HepG2 (cell line): ENCODE results near the gene MRRF. TPM values are rescaled to one million over a fixed set of nuclear protein-coding genes. Genes with fewer than 3 reads are reported as not detected.
A peak's percentile ranks its signal among the peaks of the same experiment; 100 is the strongest.

ENCODE experiments used
- ATAC-seq: fragments of 200-7000 bp; cut with Tn5 transposase; 3 replicates; pipeline ENCODE4 v1.9.1; 2020; ENCODE audit warnings: mild to moderate bottlenecking, moderate library complexity
- BruUV-seq: library from RNA; stranded (reverse); fragments of 400-500 nt; replicated peaks from 2 replicates; lab custom pipeline; 2021; lab: Mats Ljungman, UMichigan
- CTCF ChIA-PET: fragments of 300-600 bp; formaldehyde crosslinking; extraction: SDS; loops from one replicate; lab custom pipeline; 2021; ENCODE audit warnings: low total read pairs, inconsistent platforms, low intra/inter-chr PET ratio; lab: Yijun Ruan, JAX
- POLR2A ChIA-PET: fragments of 350-600 bp; sonication (Branson Sonifier 250); formaldehyde crosslinking; loops from one replicate; lab custom pipeline; 2020; ENCODE audit warnings: antibody characterized with exemption, inconsistent platforms; lab: Yijun Ruan, JAX
- DNase-seq: peaks from one replicate; pipeline ENCODE4 v3.0.0-alpha.2; 2015; ENCODE audit warnings: low spot score
- FAIRE-seq: peaks from 3 replicates; lab custom pipeline; 2011; peaks lifted over from hg19 to GRCh38; lab: Jason Lieb, UNC
- H2AFZ ChIP-seq: one replicate; pipeline ENCODE4 v1.6.1; 2011; ENCODE audit warnings: low read length, inconsistent platforms
- H3K27ac ChIP-seq: fragments of 300-600 bp; 3 replicates; pipeline ENCODE4 v1.8.0; 2011; ENCODE audit warnings: mixed run types, mild to moderate bottlenecking, mixed read lengths, low read length, inconsistent platforms; ENCODE audit not compliant: insufficient read depth; ENCODE audit errors: extremely low read length
- H3K27me3 ChIP-seq, 2 experiments: fragments of 200-600 bp in 1 of 2; 2 replicates in 1 of 2; 3 replicates in 1 of 2; pipeline versions ENCODE4 v1.6.0 to v1.8.0; 2011; ENCODE audit warnings: low read length in 2 of 2, mild to moderate bottlenecking in 2 of 2, moderate library complexity in 2 of 2, inconsistent platforms in 1 of 2; ENCODE audit not compliant: insufficient read depth in 2 of 2, control insufficient read depth in 1 of 2
- H3K36me3 ChIP-seq, 2 experiments: fragments of 200-600 bp in 1 of 2; replicated peaks in 1 of 2; 2 replicates in 1 of 2; 3 replicates in 1 of 2; pipeline versions ENCODE4 v1.5.1 to v1.8.0; 2011; ENCODE audit warnings: low read length in 2 of 2, inconsistent platforms in 1 of 2; ENCODE audit not compliant: insufficient read depth in 2 of 2, control insufficient read depth in 1 of 2
- H3K4me1 ChIP-seq: 2 replicates; pipeline ENCODE4 v1.5.1; 2012; ENCODE audit warnings: low read length, inconsistent platforms; ENCODE audit not compliant: insufficient read depth
- H3K4me2 ChIP-seq: 2 replicates; pipeline ENCODE4 v1.6.0; 2011; ENCODE audit warnings: low read depth, low read length, inconsistent platforms
- H3K4me3 ChIP-seq, 3 experiments: fragments of 200-600 bp in 1 of 3; sonication (generic), shearing (Covaris generic) in 1 of 3; replicated peaks in 1 of 3; 2 replicates each; pipeline ENCODE4 v1.5.1; 2011 to 2016; ENCODE audit warnings: low read length in 3 of 3, inconsistent platforms in 2 of 3, low read depth in 2 of 3, mild to moderate bottlenecking in 2 of 3, control low read depth in 1 of 3, mixed read lengths in 1 of 3; ENCODE audit not compliant: insufficient read depth in 1 of 3
- H3K79me2 ChIP-seq: one replicate; pipeline ENCODE4 v1.6.1; 2011; ENCODE audit warnings: low read length, inconsistent platforms; ENCODE audit not compliant: insufficient read depth
- H3K9ac ChIP-seq: 2 replicates; pipeline ENCODE4 v1.6.0; 2011; ENCODE audit warnings: mild to moderate bottlenecking, low read depth, low read length, inconsistent platforms; ENCODE audit not compliant: insufficient read depth
- H3K9me3 ChIP-seq: 2 replicates; pipeline ENCODE4 v1.5.1; 2012; ENCODE audit warnings: mild to moderate bottlenecking, low read length
- H4K20me1 ChIP-seq: 2 replicates; pipeline ENCODE4 v1.6.0; 2011; ENCODE audit warnings: inconsistent platforms, mild to moderate bottlenecking, low read length, moderate library complexity; ENCODE audit not compliant: insufficient read depth
- ARHGAP35 ChIP-seq: sonication (generic); formaldehyde crosslinking; IDR thresholded peaks from 2 replicates; pipeline ENCODE4 v1.9.0; 2022; ENCODE audit warnings: mild to moderate bottlenecking, inconsistent platforms, moderate library complexity, missing genetic modification reagents, borderline replicate concordance
- POLR2AphosphoS2 ChIP-seq: IDR thresholded peaks from 2 replicates; pipeline ENCODE4 v1.6.1; 2011; ENCODE audit warnings: low read depth, low read length, improper control_type of control experiment
- WGBS: methylation state at CpG from one replicate; pipeline ENCODE4 v1.1.6; 2017; ENCODE audit warnings: low lambda C conversion rate; 5-methylcytosine and 5-hydroxymethylcytosine counted together
- in situ Hi-C: cut with HindIII; loops from 2 replicates; pipeline ENCODE4 v1.10.0; 2017; ENCODE audit warnings: low pct_unique_long_range_greater_than_20kb; ENCODE audit not compliant: extremely low pct_ligation_motif_present
- intact Hi-C: fragments of 100-400 bp; cut with micrococcal nuclease; formaldehyde crosslinking; loops from one replicate; pipeline ENCODE4 v1.10.0; 2022; ENCODE audit not compliant: unreplicated experiment
- polyA plus RNA-seq, 8 experiments: library from polyadenylated mRNA; depleted of rRNA in 3 of 8; stranded (reverse) in 7 of 8; unstranded in 1 of 8; fragments of >200 nt; fragmentation: Illumina TruSeq in 4 of 8; extraction: Trizol in 4 of 8; gene quantifications; 2 replicates each; pipeline versions ENCODE4 v1.2.1 to v1.2.3, GENCODE V29; 2011 to 2016; ENCODE audit warnings: low read depth in 4 of 8, missing spikeins in 1 of 8, mixed read lengths in 1 of 8; ENCODE audit not compliant: insufficient read depth in 1 of 8
- total RNA-seq, 5 experiments: library from RNA; depleted of rRNA; stranded (reverse); fragments of >200 nt; fragmentation: Illumina TruSeq; extraction: Trizol; gene quantifications; 2 replicates each; pipeline ENCODE4 v1.2.3, GENCODE V29; 2016; ENCODE audit warnings: low read depth in 1 of 5
- TF ChIP-seq, protein P1 (sequence below): sonication (generic); formaldehyde crosslinking; IDR thresholded peaks from 2 replicates; pipeline ENCODE4 v1.4.0; 2020; ENCODE audit warnings: missing genetic modification reagents, borderline replicate concordance

MRRF gene
- total and polyA plus RNA-seq, 2 of the 13 experiments (the other 11 are each of a cell fraction or from before 2014, with no cell fraction given) = 37.3 to 44.3 TPM

DNA sequence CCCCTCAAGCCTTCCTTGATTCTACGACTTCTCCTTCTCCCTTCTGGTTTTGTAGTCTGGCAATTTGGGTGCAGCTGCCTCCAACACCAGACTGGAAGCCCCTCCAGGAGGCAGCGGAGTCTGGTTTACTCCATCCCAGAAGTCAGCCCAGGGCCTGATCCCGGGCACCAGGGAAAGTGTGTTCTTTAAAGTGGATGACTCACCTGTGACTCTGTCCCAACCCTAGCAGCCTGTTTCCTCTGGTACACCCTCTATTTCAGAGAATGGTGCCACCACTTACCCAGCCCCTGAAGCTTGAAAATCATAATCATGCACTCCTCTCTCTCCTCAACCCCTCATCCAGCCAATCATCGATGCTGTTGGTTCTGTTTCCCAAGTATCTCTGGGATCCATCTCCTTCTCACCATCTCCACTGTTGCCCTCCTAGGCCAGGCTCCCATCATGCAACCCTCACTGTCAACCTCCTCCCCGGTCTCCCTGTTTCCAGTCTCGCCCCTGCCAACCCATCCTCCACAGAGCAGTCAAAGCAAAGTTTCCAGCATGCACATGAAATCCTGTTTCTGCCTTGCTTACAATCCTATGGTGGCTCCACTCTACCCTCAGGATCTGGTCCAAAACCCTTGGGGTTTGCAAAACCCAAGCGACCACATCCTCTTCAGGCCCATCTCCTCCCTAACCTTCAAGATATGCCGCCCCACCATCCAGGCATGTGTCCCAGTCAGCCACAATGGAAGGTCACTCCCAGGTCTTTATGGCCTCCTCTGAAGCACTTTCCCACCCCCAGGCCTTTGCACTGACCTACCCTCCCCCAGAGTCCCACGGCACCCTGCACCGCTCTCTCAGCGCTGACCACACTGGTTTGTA lies 46.4 kb upstream of the MRRF start:
- Histone ChIP-seq H3K27me3 (peaks cover 6 to 77% of the 10 kb centered on the region in 2 experiments; a peak in 4 of 5 replicates), H3K4me1 (peaks cover 58% of the 10 kb centered on the region), H3K27ac (no peak overlapping the region), H4K20me1 (no peaks in the 10 kb centered on the region), H3K4me2 (peak overlapping the region; percentile 65), H2AFZ (no peak overlapping the region), H3K36me3 (no peaks in the 10 kb centered on the region), H3K4me3 (peak overlapping the region in 2 of 3 experiments; percentile 43 to 50; a peak in 3 of 6 replicates), H3K9me3 (no peaks in the 10 kb centered on the region), H3K9ac (no peak overlapping the region), H3K79me2 (no peaks in the 10 kb centered on the region)
- ChIA-PET POLR2A (no interaction called here), CTCF (no interaction called here)
- in situ Hi-C loops = no loop called here
- BruUV-seq = no TSS peak
- TF ChIP-seq ARHGAP35 (CRISPR knock-in tag) (no peak), POLR2AphosphoS2 (no peak)
- TF ChIP-seq, protein P1, sequence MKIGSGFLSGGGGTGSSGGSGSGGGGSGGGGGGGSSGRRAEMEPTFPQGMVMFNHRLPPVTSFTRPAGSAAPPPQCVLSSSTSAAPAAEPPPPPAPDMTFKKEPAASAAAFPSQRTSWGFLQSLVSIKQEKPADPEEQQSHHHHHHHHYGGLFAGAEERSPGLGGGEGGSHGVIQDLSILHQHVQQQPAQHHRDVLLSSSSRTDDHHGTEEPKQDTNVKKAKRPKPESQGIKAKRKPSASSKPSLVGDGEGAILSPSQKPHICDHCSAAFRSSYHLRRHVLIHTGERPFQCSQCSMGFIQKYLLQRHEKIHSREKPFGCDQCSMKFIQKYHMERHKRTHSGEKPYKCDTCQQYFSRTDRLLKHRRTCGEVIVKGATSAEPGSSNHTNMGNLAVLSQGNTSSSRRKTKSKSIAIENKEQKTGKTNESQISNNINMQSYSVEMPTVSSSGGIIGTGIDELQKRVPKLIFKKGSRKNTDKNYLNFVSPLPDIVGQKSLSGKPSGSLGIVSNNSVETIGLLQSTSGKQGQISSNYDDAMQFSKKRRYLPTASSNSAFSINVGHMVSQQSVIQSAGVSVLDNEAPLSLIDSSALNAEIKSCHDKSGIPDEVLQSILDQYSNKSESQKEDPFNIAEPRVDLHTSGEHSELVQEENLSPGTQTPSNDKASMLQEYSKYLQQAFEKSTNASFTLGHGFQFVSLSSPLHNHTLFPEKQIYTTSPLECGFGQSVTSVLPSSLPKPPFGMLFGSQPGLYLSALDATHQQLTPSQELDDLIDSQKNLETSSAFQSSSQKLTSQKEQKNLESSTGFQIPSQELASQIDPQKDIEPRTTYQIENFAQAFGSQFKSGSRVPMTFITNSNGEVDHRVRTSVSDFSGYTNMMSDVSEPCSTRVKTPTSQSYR (CRISPR knock-in tag) = no peak
- intact Hi-C loops = no loop called here
- ATAC-seq (no peak), DNase-seq (no peak), FAIRE-seq (no peak)
- WGBS = 31% methylated on average over 11 of the region's 11 CpGs
